Neural cell (in vitro differentiated cells): ENCODE results near the gene CACNA1D. TPM values are rescaled to one million over a fixed set of nuclear protein-coding genes. Genes with fewer than 3 reads are reported as not detected.

Experiments used
- H2AFZ ChIP-seq: fragments of 200-600, 300-800 bp; sonication (generic), shearing (Covaris generic); 2 replicates; pipeline ENCODE4 v1.6.0; 2014; ENCODE audit warnings: low read depth, mild to moderate bottlenecking, antibody characterized with exemption, low read length, moderate library complexity
- H3F3A ChIP-seq: fragments of 200-600 bp; shearing (Covaris generic); 2 replicates; pipeline ENCODE4 v1.6.1; 2016; ENCODE audit warnings: mild to moderate bottlenecking, moderate library complexity, mixed read lengths, antibody characterized with exemption, low read length; ENCODE audit not compliant: insufficient read depth, poor library complexity, severe bottlenecking
- H3K27ac ChIP-seq: fragments of 200-600, 300-800 bp; sonication (generic), shearing (Covaris generic); 2 replicates; pipeline ENCODE4 v1.5.1; 2014; ENCODE audit warnings: mild to moderate bottlenecking, low read length, moderate library complexity
- H3K27me3 ChIP-seq: fragments of 300-800, 200-600 bp; sonication (generic), shearing (Covaris generic); 2 replicates; pipeline ENCODE4 v1.6.0; 2014; ENCODE audit warnings: mild to moderate bottlenecking, low read depth, low read length, moderate library complexity; ENCODE audit not compliant: insufficient read depth
- H3K36me3 ChIP-seq: fragments of 300-800, 200-600 bp; sonication (generic), shearing (Covaris generic); 2 replicates; pipeline ENCODE4 v1.5.1; 2014; ENCODE audit warnings: mild to moderate bottlenecking, antibody characterized with exemption, low read length, moderate library complexity; ENCODE audit not compliant: insufficient read depth
- H3K4me2 ChIP-seq: fragments of 300-800, 200-600 bp; sonication (generic), shearing (Covaris generic); 2 replicates; pipeline ENCODE4 v1.6.0; 2014; ENCODE audit warnings: mild to moderate bottlenecking, low read length
- H3K4me3 ChIP-seq: fragments of 300-800, 200-600 bp; sonication (generic), shearing (Covaris generic); 2 replicates; pipeline ENCODE4 v1.5.1; 2014; ENCODE audit warnings: mild to moderate bottlenecking, low read length, moderate library complexity
- H3K79me2 ChIP-seq: fragments of 200-600 bp; shearing (Covaris generic); replicated peaks from 2 replicates; pipeline ENCODE4 v1.6.0; 2014; ENCODE audit warnings: mild to moderate bottlenecking, low read length, moderate library complexity; ENCODE audit not compliant: insufficient read depth
- H3K9ac ChIP-seq: fragments of 300-800, 200-600 bp; sonication (generic), shearing (Covaris generic); 2 replicates; pipeline ENCODE4 v1.6.1; 2016; ENCODE audit warnings: mild to moderate bottlenecking, low read length, mixed read lengths
- H3K9me2 ChIP-seq: fragments of 200-600 bp; shearing (Covaris generic); 2 replicates; pipeline ENCODE4 v1.6.1; 2016; ENCODE audit warnings: mild to moderate bottlenecking, low read length, mixed read lengths; ENCODE audit not compliant: insufficient read depth
- H3K9me3 ChIP-seq: fragments of 200-600, 300-800 bp; sonication (generic), shearing (Covaris generic); 2 replicates; pipeline ENCODE4 v1.6.1; 2016; ENCODE audit warnings: mild to moderate bottlenecking, mixed run types, low read length, moderate library complexity, mixed read lengths
- H4K20me1 ChIP-seq: fragments of 200-600 bp; shearing (Covaris generic); 2 replicates; pipeline ENCODE4 v1.6.1; 2016; ENCODE audit warnings: mild to moderate bottlenecking, mixed run types; ENCODE audit not compliant: insufficient read depth
- EP300 ChIP-seq: fragments of 450-650 bp; conservative IDR thresholded peaks from 2 replicates; pipeline ENCODE4 v1.6.1; 2014; ENCODE audit warnings: antibody characterized with exemption, mild to moderate bottlenecking, moderate library complexity; ENCODE audit not compliant: poor library complexity, severe bottlenecking
- EZH2 ChIP-seq: fragments of 200-600, 300-800 bp; shearing (Covaris generic), sonication (generic); IDR thresholded peaks from 2 replicates; pipeline ENCODE4 v1.6.1; 2014; ENCODE audit warnings: antibody characterized with exemption, low read length, borderline replicate concordance, mild to moderate bottlenecking; ENCODE audit not compliant: insufficient read depth, poor library complexity, severe bottlenecking
- MXI1 ChIP-seq: fragments of 450-650 bp; conservative IDR thresholded peaks from 2 replicates; pipeline ENCODE4 v1.6.1; 2014; ENCODE audit warnings: antibody characterized with exemption, mild to moderate bottlenecking; ENCODE audit not compliant: poor library complexity, severe bottlenecking
- RAD21 ChIP-seq: fragments of 450-650 bp; conservative IDR thresholded peaks from 2 replicates; pipeline ENCODE4 v1.6.1; 2014; ENCODE audit warnings: antibody characterized with exemption, mild to moderate bottlenecking, moderate library complexity
- REST ChIP-seq: IDR thresholded peaks from 2 replicates; pipeline ENCODE4 v1.6.1; 2012; ENCODE audit warnings: borderline replicate concordance
- SMC3 ChIP-seq: fragments of 450-650 bp; conservative IDR thresholded peaks from 2 replicates; pipeline ENCODE4 v1.6.1; 2014; ENCODE audit warnings: antibody characterized with exemption, mild to moderate bottlenecking, moderate library complexity; ENCODE audit not compliant: poor library complexity
- TAF1 ChIP-seq: IDR thresholded peaks from 2 replicates; pipeline ENCODE4 v1.6.1; 2012; ENCODE audit warnings: low read depth
- polyA plus RNA-seq: library from polyadenylated mRNA; depleted of rRNA; stranded (reverse); fragments of >200 nt; gene quantifications from 2 replicates; pipeline ENCODE4 v1.2.3, GENCODE V29; 2014

CACNA1D gene
- polyA plus RNA-seq, 1 donor from 2014 or later = 22.5 TPM

GRCh38 chr3:53799338-53799865 lies 305.0 kb downstream of the CACNA1D start:
- no peaks in the 10 kb centered on the region for H3K9me3 ChIP-seq
- H3K9me2 ChIP-seq = no peaks in the 10 kb centered on the region
- no peak overlapping the region for H2AFZ ChIP-seq
- no peaks in the 10 kb centered on the region for H3K27me3 ChIP-seq
- no peaks in the 10 kb centered on the region for H3K79me2 ChIP-seq
- no peaks in the 10 kb centered on the region for H3F3A ChIP-seq
- H3K4me3 ChIP-seq = no peak overlapping the region
- no peak overlapping the region for H3K4me2 ChIP-seq
- H3K9ac ChIP-seq = no peak overlapping the region
- no peaks in the 10 kb centered on the region for H3K36me3 ChIP-seq
- H4K20me1 ChIP-seq = no peaks in the 10 kb centered on the region
- H3K27ac ChIP-seq = no peak overlapping the region
- TF ChIP-seq RAD21 (no peak), SMC3 (no peak)

- H3K9me2 ChIP-seq = no peaks in the 10 kb centered on the region
- no peak overlapping the region for H2AFZ ChIP-seq
- H4K20me1 ChIP-seq = no peaks in the 10 kb centered on the region
- H3K27me3 ChIP-seq = no peaks in the 10 kb centered on the region
- no peak overlapping the region for H3K9ac ChIP-seq
- H3K4me2 ChIP-seq = no peak overlapping the region
- no peaks in the 10 kb centered on the region for H3K36me3 ChIP-seq
- H3K9me3 ChIP-seq = no peaks in the 10 kb centered on the region
- H3K4me3 ChIP-seq = no peak overlapping the region
- no peak overlapping the region for H3K27ac ChIP-seq
- H3F3A ChIP-seq = no peaks in the 10 kb centered on the region
- TF ChIP-seq EP300 = no peak
- TF ChIP-seq EZH2 = no peak
- no peak for TF ChIP-seq MXI1
- no peaks in the 10 kb centered on the region for H3K79me2 ChIP-seq
Observed at GRCh38 chr3:53800041-53800906, 305.9 kb downstream of the CACNA1D start.

- H3K36me3 ChIP-seq = no peaks in the 10 kb centered on the region
- H3K4me2 ChIP-seq = no peak overlapping the region
- H3K27me3 ChIP-seq = no peaks in the 10 kb centered on the region
- no peaks in the 10 kb centered on the region for H3K9me2 ChIP-seq
- H3F3A ChIP-seq = no peaks in the 10 kb centered on the region
- H2AFZ ChIP-seq = no peak overlapping the region
- no peak overlapping the region for H3K4me3 ChIP-seq
- H3K79me2 ChIP-seq = no peaks in the 10 kb centered on the region
- no peak overlapping the region for H3K27ac ChIP-seq
- H3K9me3 ChIP-seq = no peaks in the 10 kb centered on the region
- no peak for TF ChIP-seq TAF1
- TF ChIP-seq EP300 = no peak
- no peak for TF ChIP-seq EZH2
- TF ChIP-seq SMC3 = no peak
- no peak for TF ChIP-seq REST
- H4K20me1 ChIP-seq = no peaks in the 10 kb centered on the region
- H3K9ac ChIP-seq = no peak overlapping the region
Observed at GRCh38 chr3:53801319-53801718, 306.9 kb downstream of the CACNA1D start.
